OCI-LY7 (cell line): ENCODE measurements around the gene ATP6V0E1. TPM values are rescaled to one million over a fixed set of nuclear protein-coding genes. Genes with fewer than 3 reads are reported as not detected.
A peak's percentile ranks its signal among the peaks of the same experiment; 100 is the strongest.

ENCODE experiments used
- BruUV-seq: library from RNA; stranded (reverse); fragments of 400-500 nt; replicated peaks from 2 replicates; lab custom pipeline; 2021; lab: Mats Ljungman, UMichigan
- CTCF ChIA-PET: fragments of 300-600 bp; sonication (Branson Sonifier 250); formaldehyde crosslinking; loops from one replicate; lab custom pipeline; 2022; ENCODE audit warnings: antibody characterized with exemption; ENCODE audit not compliant: unreplicated experiment; lab: Charles Lee
- POLR2A ChIA-PET: fragments of 300-600 bp; sonication (Branson Sonifier 250); formaldehyde crosslinking; loops from one replicate; lab custom pipeline; 2022; ENCODE audit warnings: antibody characterized with exemption; lab: Charles Lee
- DNase-seq: peaks from one replicate; pipeline ENCODE4 v3.0.0-alpha.2; 2015; ENCODE audit warnings: low spot score
- H2AFZ ChIP-seq: fragments of 200-600 bp; sonication (generic), shearing (Covaris generic); 2 replicates; pipeline ENCODE4 v1.6.1; 2014; ENCODE audit warnings: mild to moderate bottlenecking, antibody characterized with exemption, low read length, moderate library complexity
- H3K27ac ChIP-seq: fragments of 200-600 bp; sonication (generic); 2 replicates; pipeline ENCODE4 v1.5.1; 2014; ENCODE audit warnings: mixed run types, low read depth, mild to moderate bottlenecking, moderate library complexity, low read length, inconsistent platforms; ENCODE audit not compliant: poor library complexity, severe bottlenecking
- H3K36me3 ChIP-seq: fragments of 200-600 bp; sonication (generic); 2 replicates; pipeline ENCODE4 v1.6.1; 2014; ENCODE audit warnings: mild to moderate bottlenecking, antibody characterized with exemption, low read length, moderate library complexity, mixed read lengths; ENCODE audit not compliant: insufficient read depth
- H3K4me1 ChIP-seq: fragments of 200-600 bp; sonication (generic); 2 replicates; pipeline ENCODE4 v1.5.1; 2014; ENCODE audit warnings: mild to moderate bottlenecking, low read length; ENCODE audit not compliant: insufficient read depth, poor library complexity, severe bottlenecking
- H3K4me2 ChIP-seq: fragments of 200-600 bp; sonication (generic); 2 replicates; pipeline ENCODE4 v1.6.1; 2014; ENCODE audit warnings: mild to moderate bottlenecking, low read length
- H3K4me3 ChIP-seq: fragments of 200-600 bp; sonication (generic); 2 replicates; pipeline ENCODE4 v1.5.1; 2014; ENCODE audit warnings: mild to moderate bottlenecking, low read depth, low read length; ENCODE audit not compliant: poor library complexity, severe bottlenecking
- H3K79me2 ChIP-seq: fragments of 200-600 bp; sonication (generic); 2 replicates; pipeline ENCODE4 v1.6.1; 2016; ENCODE audit warnings: low read depth, mild to moderate bottlenecking, low read length, moderate library complexity, mixed read lengths; ENCODE audit not compliant: insufficient read depth
- H3K9me2 ChIP-seq: fragments of 200-600 bp; sonication (generic); 2 replicates; pipeline ENCODE4 v1.6.1; 2016; ENCODE audit warnings: mild to moderate bottlenecking, low read length, mixed read lengths; ENCODE audit not compliant: insufficient read depth
- H3K9me3 ChIP-seq: fragments of 200-600 bp; sonication (generic); 2 replicates; pipeline ENCODE4 v1.6.1; 2014; ENCODE audit warnings: mild to moderate bottlenecking, mixed run types, low read length, mixed read lengths
- H4K20me1 ChIP-seq: fragments of 200-600 bp; sonication (generic); 2 replicates; pipeline ENCODE4 v1.6.1; 2014; ENCODE audit warnings: mild to moderate bottlenecking, antibody characterized with exemption, low read length, moderate library complexity, mixed read lengths; ENCODE audit not compliant: insufficient read depth
- CTCF ChIP-seq: fragments of 200-600 bp; sonication (generic); conservative IDR thresholded peaks from 2 replicates; pipeline ENCODE4 v1.5.1; 2014; ENCODE audit warnings: mild to moderate bottlenecking, antibody characterized with exemption, low read length, moderate library complexity, mixed read lengths
- EZH2phosphoT487 ChIP-seq: fragments of 200-600 bp; sonication (generic); IDR thresholded peaks from 2 replicates; pipeline ENCODE4 v1.6.1; 2018; ENCODE audit warnings: low read depth, borderline replicate concordance, mild to moderate bottlenecking, mixed run types, antibody characterized with exemption, low read length, moderate library complexity, mixed read lengths
- intact Hi-C: fragments of 100-400 bp; cut with micrococcal nuclease; formaldehyde crosslinking; loops from one replicate; pipeline ENCODE4 v1.10.0; 2022; ENCODE audit not compliant: unreplicated experiment
- total RNA-seq, 2 experiments: library from RNA; depleted of rRNA in 1 of 2; stranded (reverse); fragments of >200 nt in 1 of 2; shearing (Covaris generic) in 1 of 2; gene quantifications; 2 replicates each; pipeline ENCODE4 v1.2.3, GENCODE V29; 2014 to 2022

The ATP6V0E1 gene
- total RNA-seq, 2 experiments from 2014 or later = 39.9 to 59.4 TPM

GRCh38 chr5:172958331-172959046 lies 25.1 kb upstream of the ATP6V0E1 start:
- intact Hi-C loops = loop anchor here (1.0 to 10.0 kb wide), 2 partner anchors 245 to 484 kb away; no protein-coding TSS in a partner anchor
- Histone ChIP-seq H3K27ac (peak overlapping the region; percentile 19), H3K36me3 (peaks cover 17% of the 10 kb centered on the region), H3K79me2 (0 out of 2 replicates have a peak, but pooled peaks cover 7% of the 10 kb centered on the region), H3K4me2 (peak overlapping the region; percentile 69), H3K4me1 (peaks cover 13% of the 10 kb centered on the region), H3K9me2 (no peaks in the 10 kb centered on the region), H2AFZ (peak overlapping the region; percentile 98), H4K20me1 (no peaks in the 10 kb centered on the region), H3K9me3 (no peaks in the 10 kb centered on the region), H3K4me3 (peak overlapping the region; percentile 88)
- ChIA-PET CTCF (interaction anchor here (0.6 to 0.7 kb wide), 2 partner anchors 59 to 251 kb away, joined by 3 read pairs; no protein-coding TSS in a partner anchor), POLR2A (interaction anchor here (0.6 to 2.2 kb wide), 7 partner anchors 9 to 251 kb away, joined by 3 to 8 read pairs (median 4); no protein-coding TSS in a partner anchor)
- no TSS peak for BruUV-seq
- no peak for TF ChIP-seq CTCF
- TF ChIP-seq EZH2phosphoT487 = no peak
- peak; percentile 67 for DNase-seq

GRCh38 chr5:172959824-172960799 lies 23.5 kb upstream of the ATP6V0E1 start:
- Histone ChIP-seq H3K4me1 (peaks cover 13% of the 10 kb centered on the region), H4K20me1 (no peaks in the 10 kb centered on the region), H3K27ac (no peak overlapping the region), H2AFZ (peak overlapping the region; percentile 98; the same call in 1 of the 2 replicates), H3K9me3 (no peaks in the 10 kb centered on the region), H3K4me2 (peak overlapping the region; percentile 69), H3K79me2 (0 out of 2 replicates have a peak, but pooled peaks cover 7% of the 10 kb centered on the region), H3K36me3 (peaks cover 26% of the 10 kb centered on the region), H3K4me3 (peak overlapping the region; percentile 88), H3K9me2 (no peaks in the 10 kb centered on the region)
- TSS peak; percentile 73 for BruUV-seq
- no peak for DNase-seq
- CTCF ChIA-PET = no interaction called here
- TF ChIP-seq EZH2phosphoT487 (no peak), CTCF (no peak)
- intact Hi-C loops = loop anchor here (1.0 to 10.0 kb wide), 2 partner anchors 247 to 485 kb away; no protein-coding TSS in a partner anchor
- POLR2A ChIA-PET = interaction anchor here (0.6 to 2.2 kb wide), 2 partner anchors 13 to 206 kb away, joined by 3 to 8 read pairs; no protein-coding TSS in a partner anchor
